ENCODE data around the gene HS1BP3. TPM values are rescaled to one million over a fixed set of nuclear protein-coding genes. Genes with fewer than 3 reads are reported as not detected.

Gene HS1BP3
- total and polyA plus RNA-seq, 9 of the 15 experiments (the other 6 are each of a cell fraction or from before 2014, with no cell fraction given) = 0.41 to 8.3 (median 5.9) TPM

GRCh38 chr2:20662308-20662937 is 11.5 kb upstream of the HS1BP3 start:
- no peak overlapping the region for H3K4me3 ChIP-seq
- no peaks in the 10 kb centered on the region for H3K36me3 ChIP-seq (ENCODE audit: control insufficient read depth, insufficient read depth, low read length)
- H3K9me3 ChIP-seq (replicated peaks; ENCODE audit: control insufficient read depth, insufficient read depth, low read depth, low read length) = no peaks in the 10 kb centered on the region
- peaks cover 26 to 55% of the 10 kb centered on the region in 2 experiments for H3K27me3 ChIP-seq (ENCODE audit: control insufficient read depth in 2 of 2, insufficient read depth in 2 of 2, low read length in 2 of 2)
- no peak for ATAC-seq
- H3K9ac ChIP-seq (ENCODE audit: insufficient read depth in 1 of 2, low read depth in 2 of 2, low read length in 2 of 2) = no peak overlapping the region
- 3% methylated on average over 5 of the region's 5 CpGs for WGBS (ENCODE audit: insufficient coverage, low coverage, missing lambda C conversion rate)
- in situ Hi-C loops (cut with MboI) (loop anchor here (25.0 kb wide), 1 partner anchor 600 kb away; no protein-coding TSS in a partner anchor), intact Hi-C loops (cut with micrococcal nuclease) (loop anchor here (5.0 to 10.0 kb wide), 4 partner anchors 122 to 652 kb away; no protein-coding TSS in a partner anchor)
- no peak for FAIRE-seq
- H3K27ac ChIP-seq (ENCODE audit: extremely low read depth, low read depth, low read length) = no peak overlapping the region
- ChIA-PET POLR2A (interaction anchor here (0.6 to 1.0 kb wide), 2 partner anchors 38 to 216 kb away, joined by 4 read pairs; partner anchors contain the start of gene RHOB), CTCF (ENCODE audit: low intra/inter-chr PET ratio) (interaction anchor here (1.4 to 2.1 kb wide), 2 partner anchors 301 to 380 kb away, joined by 3 to 17 read pairs; no protein-coding TSS in a partner anchor)
- no peak overlapping the region for H2AFZ ChIP-seq (ENCODE audit: low read depth, low read length)
- DNase-seq (ENCODE audit: extremely low read depth in 1 of 4, low spot score in 3 of 4) = no peak
- no peaks in the 10 kb centered on the region for H3K9me1 ChIP-seq (ENCODE audit: control insufficient read depth, insufficient read depth, low read length)
- no peak for TF ChIP-seq FOSL1 (tag; conservative IDR thresholded peaks at IDR 0.05)
- TF ChIP-seq MAFF (IDR thresholded peaks at IDR 0.05; ENCODE audit: low read length) = no peak
- no peak for TF ChIP-seq CBX1 (IDR thresholded peaks at IDR 0.05; ENCODE audit: low read depth)
- TF ChIP-seq CEBPB (tag; IDR thresholded peaks at IDR 0.05) = no peak
- no peak for TF ChIP-seq ADNP (tag; IDR thresholded peaks at IDR 0.05)
- TF ChIP-seq PHF8 (IDR thresholded peaks at IDR 0.05; ENCODE audit: borderline replicate concordance, low read length) = no peak
- no peak for TF ChIP-seq RBM15 (IDR thresholded peaks at IDR 0.05; ENCODE audit: insufficient read depth, low read length)
- no peak for TF ChIP-seq BDP1 (IDR thresholded peaks at IDR 0.05; ENCODE audit: insufficient read depth, insufficient read length)
- TF ChIP-seq PTBP1 (IDR thresholded peaks at IDR 0.05; ENCODE audit: low read depth, low read length) = no peak
- TF ChIP-seq NCOA6 (IDR thresholded peaks at IDR 0.05) = no peak
- no peak for TF ChIP-seq CCAR2 (IDR thresholded peaks at IDR 0.05; ENCODE audit: low read depth, low read length)
- TF ChIP-seq ZNF766 (CRISPR knock-in tag; conservative IDR thresholded peaks at IDR 0.05) = no peak
- no peaks in the 10 kb centered on the region for H3K79me2 ChIP-seq (ENCODE audit: control insufficient read depth, insufficient read depth, low read length)
- no TSS peak for BruUV-seq (replicated peaks)
- no peak overlapping the region for H3K4me2 ChIP-seq (ENCODE audit: insufficient read depth, low read length)
- H4K20me1 ChIP-seq (replicated peaks; ENCODE audit: control insufficient read depth, insufficient read depth, low read length) = peaks cover 4% of the 10 kb centered on the region; the same call in 1 of the 2 replicates
- H3K4me1 ChIP-seq (replicated peaks in 1 of 2; ENCODE audit: control insufficient read depth in 2 of 2, insufficient read depth in 2 of 2, low read length in 2 of 2) = peaks cover 0 to 15% of the 10 kb centered on the region in 2 experiments; a peak in 2 of 5 replicates
